Stimulated activated naive CD8-positive, alpha-beta T cell treated with anti-CD3 and anti-CD28 coated beads, Interleukin-15, Interleukin-2, amounts not matched to agents 100 ng/mL and 50 ng/mL, for 24 hours (primary cell): ENCODE measurements around the gene NDE1.

Experiments
- H3K27ac Mint-ChIP-seq: one replicate; pipeline ENCODE4 v1.8.0; 2021; ENCODE audit warnings: mild to moderate bottlenecking, mixed read lengths
- H3K27me3 Mint-ChIP-seq: one replicate; pipeline ENCODE4 v1.8.0; 2021; ENCODE audit warnings: mixed read lengths
- H3K36me3 Mint-ChIP-seq: one replicate; pipeline ENCODE4 v1.8.0; 2021; ENCODE audit warnings: low read depth, mixed read lengths
- H3K4me1 Mint-ChIP-seq: one replicate; pipeline ENCODE4 v1.8.0; 2021; ENCODE audit warnings: low read depth, mixed read lengths
- H3K4me3 Mint-ChIP-seq: one replicate; pipeline ENCODE4 v1.8.0; 2021; ENCODE audit warnings: mild to moderate bottlenecking, mixed read lengths
- H3K9me3 Mint-ChIP-seq: one replicate; pipeline ENCODE4 v1.8.0; 2021; ENCODE audit warnings: mixed read lengths

Gene NDE1

DNA sequence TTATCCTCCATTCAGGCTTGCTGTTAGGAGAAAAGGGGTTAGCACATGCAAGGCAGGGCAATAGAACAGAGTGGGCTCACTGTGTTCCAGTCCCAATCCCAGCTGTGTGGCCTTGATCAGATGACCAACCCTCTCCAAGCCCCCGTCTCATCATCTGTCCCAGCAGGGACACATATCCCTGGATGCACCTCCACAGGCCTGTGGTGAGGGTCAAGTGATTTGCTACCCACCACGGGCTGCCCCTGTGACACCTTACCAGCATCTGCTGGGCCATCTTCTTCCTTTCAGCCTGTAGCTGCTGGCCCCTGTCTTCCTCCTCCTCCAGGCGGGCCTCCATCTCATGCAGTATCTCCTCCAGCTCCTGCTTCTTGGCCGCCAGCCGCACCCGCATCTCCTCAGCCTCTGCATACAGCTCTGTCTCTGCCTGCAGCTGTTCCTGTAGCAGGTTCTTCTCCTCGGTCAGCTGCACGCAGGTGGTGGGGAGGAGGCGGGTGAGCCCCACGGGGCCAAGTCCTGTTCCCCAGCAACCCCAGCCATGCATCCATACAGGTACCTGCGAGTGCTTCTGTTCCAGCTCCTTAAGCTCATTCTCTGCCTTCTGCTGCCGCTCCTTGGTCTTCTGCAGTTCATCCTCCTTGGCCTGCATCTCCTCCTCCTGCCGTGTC, 91.3 kb downstream of the NDE1 start:
- H3K27ac Mint-ChIP-seq: no peak overlapping the region

DNA sequence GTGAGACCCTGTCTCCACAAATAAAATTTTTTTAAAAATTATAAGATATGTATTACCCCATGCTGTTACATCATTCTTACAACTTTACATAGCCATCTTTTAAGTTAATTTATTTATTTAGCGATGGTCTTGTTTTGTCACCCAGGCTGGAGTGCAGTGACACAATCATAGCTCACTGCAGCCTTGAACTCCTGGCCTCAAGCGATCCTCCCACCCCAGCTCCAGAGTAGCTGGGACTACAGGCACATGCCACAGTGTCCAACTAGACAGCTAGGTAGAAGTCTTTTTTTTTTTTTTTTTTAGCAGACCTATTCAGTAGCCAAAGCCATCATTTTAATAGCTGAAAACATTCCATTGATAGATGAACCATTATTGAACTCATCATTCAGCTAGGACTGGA, 92.7 kb downstream of the NDE1 start:
- no peaks in the 10 kb centered on the region for H3K9me3 Mint-ChIP-seq
- H3K4me1 Mint-ChIP-seq: no peaks in the 10 kb centered on the region
- peaks cover 9% of the 10 kb centered on the region for H3K36me3 Mint-ChIP-seq
- no peaks in the 10 kb centered on the region for H3K27me3 Mint-ChIP-seq
- H3K27ac Mint-ChIP-seq: no peak overlapping the region
- H3K4me3 Mint-ChIP-seq: no peak overlapping the region

More for the DNA sequence above, 91.3 kb downstream of the NDE1 start:
- no peaks in the 10 kb centered on the region for H3K9me3 Mint-ChIP-seq
- H3K27me3 Mint-ChIP-seq: no peaks in the 10 kb centered on the region
- no peak overlapping the region for H3K4me3 Mint-ChIP-seq
- H3K36me3 Mint-ChIP-seq: peaks cover 15% of the 10 kb centered on the region
- H3K4me1 Mint-ChIP-seq: no peaks in the 10 kb centered on the region

DNA sequence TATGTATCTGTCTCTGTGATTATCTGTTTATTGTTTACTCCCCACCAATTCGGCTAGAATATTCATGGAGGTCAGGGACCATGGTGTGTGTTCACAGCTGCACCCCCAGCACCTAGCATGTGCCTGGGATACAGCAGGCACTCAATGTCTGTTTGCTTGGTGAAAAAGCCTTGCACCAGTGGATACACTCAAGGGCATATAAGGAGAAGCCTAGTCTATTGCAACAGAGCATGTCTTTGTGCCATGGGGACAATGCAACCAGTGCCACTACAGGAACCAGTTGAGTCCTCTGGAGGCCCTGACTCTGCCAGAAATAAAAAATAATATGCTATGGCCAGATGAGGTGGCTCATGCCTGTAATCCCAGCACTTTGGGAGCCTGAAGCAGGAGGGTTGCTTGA, 93.6 kb downstream of the NDE1 start:
- H3K4me3 Mint-ChIP-seq: no peak overlapping the region
- H3K27ac Mint-ChIP-seq: no peak overlapping the region
- peaks cover 9% of the 10 kb centered on the region for H3K36me3 Mint-ChIP-seq
- no peaks in the 10 kb centered on the region for H3K27me3 Mint-ChIP-seq
- H3K4me1 Mint-ChIP-seq: no peaks in the 10 kb centered on the region
- H3K9me3 Mint-ChIP-seq: no peaks in the 10 kb centered on the region

DNA sequence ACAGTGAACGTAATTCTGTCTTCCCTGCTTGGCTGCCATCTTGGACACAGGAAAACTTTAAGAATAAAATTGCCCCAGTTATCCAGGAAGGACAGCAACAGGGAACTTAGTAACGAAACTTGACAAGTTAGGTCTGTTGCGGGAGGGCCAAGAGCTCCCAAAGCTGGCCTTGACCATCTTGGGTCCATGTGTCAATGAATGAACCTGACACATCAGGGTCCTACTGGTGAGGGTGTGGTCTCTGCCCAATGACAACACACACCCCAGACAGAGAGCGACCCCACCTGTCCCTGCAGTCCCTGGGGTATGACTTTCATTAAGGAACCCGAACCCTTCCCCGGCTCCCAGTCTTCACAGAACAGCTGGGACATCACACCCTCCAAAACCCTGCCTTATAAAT, 96.3 kb downstream of the NDE1 start:
- Mint-ChIP-seq H3K27me3 (no peaks in the 10 kb centered on the region), H3K4me1 (no peaks in the 10 kb centered on the region), H3K36me3 (peaks cover 6% of the 10 kb centered on the region), H3K9me3 (no peaks in the 10 kb centered on the region), H3K27ac (no peak overlapping the region), H3K4me3 (no peak overlapping the region)

DNA sequence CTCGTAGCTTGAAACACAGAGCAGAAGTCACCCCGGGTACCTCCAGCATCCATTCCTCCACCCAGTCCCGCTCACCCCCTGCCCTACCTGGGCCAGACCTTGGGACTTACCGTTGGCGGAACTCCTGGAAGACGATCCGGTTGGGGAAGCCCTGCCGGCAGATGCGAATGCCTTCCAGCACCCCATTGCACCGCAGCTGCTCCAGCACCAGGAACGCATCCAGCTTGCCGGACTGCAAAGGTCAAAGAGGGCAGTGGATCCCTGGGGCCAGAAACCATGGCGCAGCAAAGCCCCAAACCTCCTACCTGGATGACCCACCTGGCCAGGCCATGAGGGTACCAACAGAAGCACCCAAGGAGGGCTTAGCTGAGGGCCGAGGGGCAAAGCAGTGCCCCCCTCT, 97.9 kb downstream of the NDE1 start:
- H3K36me3 Mint-ChIP-seq: peaks cover 3% of the 10 kb centered on the region
- H3K4me3 Mint-ChIP-seq: no peak overlapping the region
- H3K27me3 Mint-ChIP-seq: no peaks in the 10 kb centered on the region
- no peak overlapping the region for H3K27ac Mint-ChIP-seq
- H3K4me1 Mint-ChIP-seq: no peaks in the 10 kb centered on the region
- no peaks in the 10 kb centered on the region for H3K9me3 Mint-ChIP-seq

DNA sequence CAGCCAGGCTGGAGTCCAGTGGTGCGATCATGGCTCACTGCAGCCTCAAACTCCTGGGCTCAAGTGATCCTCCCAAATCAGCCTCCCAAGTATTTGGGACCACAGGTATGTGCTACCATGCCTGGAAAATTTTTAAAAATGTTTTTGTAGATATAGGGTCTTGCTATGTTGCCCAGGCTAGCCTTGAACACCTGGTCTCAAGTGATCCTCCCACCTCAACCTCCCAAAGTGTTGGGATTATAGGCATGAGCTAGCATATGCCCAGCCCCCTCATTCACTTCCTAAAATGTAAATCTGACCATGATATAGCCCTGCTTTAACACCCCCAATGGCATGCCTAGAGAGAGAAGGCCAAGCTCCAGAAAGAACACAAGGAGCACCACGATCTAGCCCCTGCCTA, 98.6 kb downstream of the NDE1 start:
- H3K36me3 Mint-ChIP-seq: peaks cover under 1% of the 10 kb centered on the region
- no peaks in the 10 kb centered on the region for H3K27me3 Mint-ChIP-seq
- no peak overlapping the region for H3K4me3 Mint-ChIP-seq
- H3K4me1 Mint-ChIP-seq: no peaks in the 10 kb centered on the region
- H3K9me3 Mint-ChIP-seq: no peaks in the 10 kb centered on the region
- no peak overlapping the region for H3K27ac Mint-ChIP-seq

DNA sequence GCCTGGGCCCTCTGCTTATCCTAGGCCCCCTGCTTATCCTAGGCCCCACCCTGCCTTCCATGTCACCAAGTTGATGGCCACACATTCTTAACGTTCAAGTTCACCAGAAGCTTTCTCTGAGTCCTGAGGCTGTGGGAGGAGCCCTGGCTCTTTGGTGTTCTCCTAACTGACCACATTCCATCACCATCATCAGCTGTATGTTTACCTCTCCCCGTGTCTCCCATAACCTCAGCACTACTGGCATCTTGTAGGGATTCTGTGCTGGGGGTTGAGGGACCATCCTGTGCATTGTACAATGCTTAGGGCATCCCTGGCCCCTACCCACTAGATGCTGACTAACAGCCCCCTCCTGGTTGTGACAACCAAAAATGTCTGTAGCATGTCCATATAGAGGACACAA, 99.3 kb downstream of the NDE1 start:
- Mint-ChIP-seq H3K27ac (no peak overlapping the region), H3K4me1 (no peaks in the 10 kb centered on the region)

DNA sequence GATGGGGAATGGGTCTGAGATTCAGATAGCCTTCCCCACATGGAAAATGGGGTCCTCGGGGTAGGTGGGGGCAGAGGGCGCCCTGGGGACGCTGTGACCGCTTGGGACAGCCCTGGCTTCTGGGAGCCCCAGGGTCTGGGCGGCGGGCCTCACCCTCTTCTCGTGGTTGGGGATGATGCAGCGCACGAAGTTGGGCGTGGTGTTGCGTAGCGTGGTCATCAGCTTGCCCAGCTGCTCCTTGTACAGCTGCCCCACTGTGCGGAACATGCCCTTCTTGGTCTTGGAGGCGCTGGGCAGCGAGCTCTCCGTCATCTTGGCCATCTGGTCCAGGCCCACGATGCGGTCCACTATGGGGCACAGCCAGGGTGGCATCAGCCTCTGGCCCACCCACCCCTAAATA, 99.9 kb downstream of the NDE1 start:
- Mint-ChIP-seq H3K9me3 (no peaks in the 10 kb centered on the region), H3K4me3 (no peak overlapping the region), H3K4me1 (no peaks in the 10 kb centered on the region), H3K27ac (no peak overlapping the region), H3K27me3 (no peaks in the 10 kb centered on the region), H3K36me3 (no peaks in the 10 kb centered on the region)

More for the DNA sequence above, 99.3 kb downstream of the NDE1 start:
- H3K36me3 Mint-ChIP-seq: no peaks in the 10 kb centered on the region
- no peak overlapping the region for H3K4me3 Mint-ChIP-seq
- no peaks in the 10 kb centered on the region for H3K9me3 Mint-ChIP-seq
- no peaks in the 10 kb centered on the region for H3K27me3 Mint-ChIP-seq

DNA sequence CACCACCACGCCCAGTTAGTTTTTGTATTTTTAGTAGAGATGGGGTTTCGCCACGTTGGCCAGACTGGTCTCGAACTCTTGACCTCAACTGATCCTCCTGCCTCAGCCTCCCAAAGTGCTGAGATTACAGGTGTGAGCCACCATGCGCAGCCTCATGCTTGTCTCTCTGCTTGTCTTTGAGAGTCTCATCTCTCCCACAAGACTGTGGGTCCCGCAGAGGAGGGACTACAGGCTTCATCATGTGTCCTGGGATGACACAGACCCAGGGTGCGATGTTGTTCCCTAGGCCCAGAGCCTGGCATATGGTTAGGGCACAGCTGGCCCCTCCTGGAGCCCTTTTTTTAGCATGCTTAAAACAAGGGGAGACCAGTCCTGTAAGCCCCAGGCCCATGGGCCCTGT, 101.9 kb downstream of the NDE1 start:
- no peaks in the 10 kb centered on the region for H3K9me3 Mint-ChIP-seq

DNA sequence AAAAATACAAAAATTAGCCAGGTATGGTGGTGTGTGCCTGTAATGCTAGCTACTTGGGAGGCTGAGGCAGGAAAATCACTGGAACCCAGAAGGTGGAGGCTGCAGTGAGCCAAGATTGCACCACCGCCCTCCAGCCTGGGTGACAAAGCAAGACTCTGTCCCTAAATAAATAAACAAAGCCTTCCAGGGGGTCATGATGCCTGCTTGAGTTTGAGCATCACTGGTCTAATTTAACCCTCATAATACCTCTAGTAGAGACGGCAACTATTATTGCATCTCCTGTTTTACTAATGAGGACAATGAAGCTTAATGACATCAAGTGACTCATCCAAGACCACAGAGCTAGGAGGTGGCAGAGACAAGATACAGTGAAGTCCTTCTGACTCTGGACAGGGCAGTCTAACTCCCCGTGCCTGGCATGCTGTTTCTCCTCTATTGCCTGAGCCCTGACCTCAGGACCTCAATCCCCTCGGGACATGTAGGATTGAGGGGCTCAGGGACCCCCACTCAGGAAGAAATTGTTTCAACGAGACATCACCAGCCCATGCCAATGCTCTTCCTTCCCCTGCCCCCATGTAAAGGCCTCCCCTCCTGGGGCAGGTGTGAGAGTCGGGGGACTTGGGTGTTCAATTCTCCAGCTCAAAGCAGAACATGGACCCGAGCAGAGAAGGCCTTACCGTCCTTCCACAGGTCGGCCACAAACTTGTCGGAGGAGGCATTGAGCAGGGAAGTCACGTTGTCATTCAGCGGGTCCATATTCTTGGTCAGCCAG, 102.9 kb downstream of the NDE1 start:
- H3K27ac Mint-ChIP-seq: no peak overlapping the region

More for the DNA sequence above, 101.9 kb downstream of the NDE1 start:
- no peaks in the 10 kb centered on the region for H3K27me3 Mint-ChIP-seq
- no peak overlapping the region for H3K27ac Mint-ChIP-seq
- no peaks in the 10 kb centered on the region for H3K4me1 Mint-ChIP-seq
- H3K4me3 Mint-ChIP-seq: no peak overlapping the region
- no peaks in the 10 kb centered on the region for H3K36me3 Mint-ChIP-seq

DNA sequence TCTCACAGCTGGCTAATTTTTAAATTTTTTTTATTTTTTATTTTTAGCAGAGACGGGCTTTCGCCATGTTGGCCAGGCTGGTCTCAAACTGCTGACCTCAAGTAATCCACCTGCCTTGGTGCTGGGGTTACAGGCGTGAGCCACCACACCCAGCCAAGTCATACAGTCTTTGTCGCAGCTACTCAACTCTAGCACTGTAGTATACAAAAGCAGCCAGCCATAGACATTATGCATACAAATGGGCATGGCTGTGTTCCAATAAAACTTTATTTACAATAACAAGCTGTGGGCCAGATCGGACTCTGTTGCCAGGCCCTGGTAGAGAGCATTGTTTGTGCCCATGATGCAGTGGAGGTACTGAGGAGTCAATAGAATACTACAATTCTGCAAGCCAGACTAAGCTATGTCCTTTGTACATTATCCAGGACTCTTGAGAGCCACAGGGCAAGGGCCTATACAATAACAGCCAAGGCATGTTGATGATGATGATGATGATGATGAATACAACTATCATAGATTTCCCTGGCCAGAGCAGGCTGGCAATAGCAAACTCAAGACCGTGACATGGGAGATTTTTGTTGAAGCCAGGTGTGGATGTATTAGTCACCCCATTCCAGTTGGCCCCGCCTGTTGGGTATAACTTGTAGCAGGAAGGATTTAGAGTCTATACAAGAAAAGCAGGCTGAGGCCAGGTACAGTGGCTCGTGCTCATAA, 104.9 kb downstream of the NDE1 start:
- H3K27me3 Mint-ChIP-seq: no peaks in the 10 kb centered on the region
- no peaks in the 10 kb centered on the region for H3K9me3 Mint-ChIP-seq
- no peak overlapping the region for H3K4me3 Mint-ChIP-seq
- no peaks in the 10 kb centered on the region for H3K36me3 Mint-ChIP-seq
- H3K4me1 Mint-ChIP-seq: no peaks in the 10 kb centered on the region
- no peak overlapping the region for H3K27ac Mint-ChIP-seq

More for the DNA sequence above, 102.9 kb downstream of the NDE1 start:
- Mint-ChIP-seq H3K36me3 (no peaks in the 10 kb centered on the region), H3K9me3 (no peaks in the 10 kb centered on the region), H3K4me1 (no peaks in the 10 kb centered on the region), H3K4me3 (no peak overlapping the region), H3K27me3 (no peaks in the 10 kb centered on the region)

DNA sequence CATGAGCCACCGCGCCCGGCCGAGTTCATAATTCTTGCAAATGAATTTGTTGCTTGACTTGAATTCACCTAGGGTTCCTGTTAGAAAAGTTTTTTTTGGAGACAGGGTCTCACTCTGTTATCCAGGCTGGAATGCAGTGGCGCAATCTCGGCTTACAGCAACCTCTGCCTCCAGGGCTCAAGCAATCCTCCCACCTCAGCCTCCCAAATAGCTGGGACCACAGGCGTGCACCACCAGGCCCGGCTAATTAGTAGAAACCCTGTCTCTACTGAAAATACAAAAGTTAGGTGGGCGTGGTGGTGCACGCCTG, 107.0 kb downstream of the NDE1 start:
- Mint-ChIP-seq H3K4me1 (no peaks in the 10 kb centered on the region), H3K36me3 (no peaks in the 10 kb centered on the region), H3K27ac (no peak overlapping the region), H3K9me3 (no peaks in the 10 kb centered on the region), H3K4me3 (no peak overlapping the region), H3K27me3 (no peaks in the 10 kb centered on the region)

DNA sequence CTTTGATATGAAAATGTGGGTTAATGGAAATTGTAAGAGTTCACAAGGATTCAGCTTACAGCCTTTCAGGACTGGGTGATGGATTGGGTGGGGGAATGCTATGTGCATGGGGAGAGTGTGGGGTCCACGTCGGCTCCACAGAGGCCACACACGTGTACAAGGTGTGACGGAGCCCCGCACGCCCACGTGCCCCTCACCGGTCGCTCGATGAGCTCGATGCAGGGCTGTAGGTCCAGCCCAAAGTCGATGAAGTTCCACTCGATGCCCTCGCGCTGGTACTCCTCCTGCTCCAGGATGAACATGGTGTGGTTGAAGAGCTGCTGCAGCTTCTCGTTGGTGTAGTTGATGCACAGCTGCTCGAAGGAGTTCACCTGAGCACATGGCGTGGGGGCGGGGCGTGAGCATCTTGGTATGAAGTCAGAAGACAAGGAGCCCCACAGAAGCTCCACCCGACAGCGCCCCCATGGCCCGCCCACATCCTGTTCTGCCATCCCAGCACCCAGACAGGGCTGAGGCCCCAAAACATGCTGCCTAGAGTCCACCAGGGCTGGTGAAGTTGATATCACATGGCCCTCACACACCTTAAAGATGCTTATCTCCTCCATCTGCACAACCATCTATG, 107.7 kb downstream of the NDE1 start:
- no peaks in the 10 kb centered on the region for H3K4me1 Mint-ChIP-seq
- no peaks in the 10 kb centered on the region for H3K9me3 Mint-ChIP-seq
- H3K27ac Mint-ChIP-seq: no peak overlapping the region
- H3K4me3 Mint-ChIP-seq: no peak overlapping the region
- no peaks in the 10 kb centered on the region for H3K27me3 Mint-ChIP-seq
- H3K36me3 Mint-ChIP-seq: no peaks in the 10 kb centered on the region

DNA sequence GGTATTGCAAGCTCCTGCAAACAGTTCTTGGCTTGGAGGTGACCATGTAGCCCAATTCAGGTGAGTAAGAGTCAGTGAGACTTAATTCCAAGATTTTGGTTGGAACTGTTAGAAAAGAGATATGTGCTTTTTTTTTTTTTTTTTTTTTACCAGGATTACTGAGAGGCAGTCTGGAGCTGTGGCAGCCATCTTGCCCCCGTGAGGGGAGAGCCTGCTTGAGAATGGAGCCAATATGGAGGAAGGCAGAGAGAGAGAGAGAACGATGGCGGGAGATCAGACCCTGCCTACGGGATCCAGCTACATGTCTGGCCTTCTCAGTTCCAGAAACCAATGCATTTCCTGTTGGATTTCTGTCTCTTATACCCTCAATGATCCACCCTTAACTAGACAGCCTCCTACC, 109.0 kb downstream of the NDE1 start:
- no peak overlapping the region for H3K27ac Mint-ChIP-seq
- H3K4me1 Mint-ChIP-seq: no peaks in the 10 kb centered on the region
- H3K27me3 Mint-ChIP-seq: peaks cover 1% of the 10 kb centered on the region
- H3K4me3 Mint-ChIP-seq: no peak overlapping the region
- no peaks in the 10 kb centered on the region for H3K36me3 Mint-ChIP-seq
- no peaks in the 10 kb centered on the region for H3K9me3 Mint-ChIP-seq

DNA sequence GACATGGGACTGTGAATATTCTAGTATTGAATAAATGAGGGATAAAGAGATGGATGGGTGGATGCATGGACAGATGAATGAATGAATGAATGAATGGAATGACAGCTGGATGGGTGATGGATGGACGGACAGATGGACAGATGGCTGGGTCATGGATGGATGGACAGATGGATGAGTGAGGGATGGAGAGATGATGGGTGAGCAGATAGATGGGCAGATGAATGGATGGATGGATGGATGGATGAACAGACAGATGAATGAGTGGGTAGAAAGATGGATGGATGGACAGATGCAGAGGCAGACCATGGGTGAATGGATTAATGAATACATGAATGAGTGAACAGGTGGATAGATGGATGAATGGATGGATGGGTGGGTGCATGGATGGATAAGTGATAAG, 110.1 kb downstream of the NDE1 start:
- no peaks in the 10 kb centered on the region for H3K36me3 Mint-ChIP-seq

More for the DNA sequence above, 110.1 kb downstream of the NDE1 start:
- H3K9me3 Mint-ChIP-seq: no peaks in the 10 kb centered on the region
- H3K27me3 Mint-ChIP-seq: peaks cover 4% of the 10 kb centered on the region
- H3K27ac Mint-ChIP-seq: no peak overlapping the region
- no peaks in the 10 kb centered on the region for H3K4me1 Mint-ChIP-seq
- H3K4me3 Mint-ChIP-seq: no peak overlapping the region
